ENCODE measurements around the gene TPO.

- TF ChIP-seq CTCF (conservative IDR thresholded peaks at IDR 0.05 in 1 of 2, IDR thresholded peaks at IDR 0.05 in 1 of 2; ENCODE audit: extremely low read depth in 1 of 2, insufficient read depth in 1 of 2, low read depth in 1 of 2, low read length in 2 of 2) = no peak
- TF ChIP-seq EZH2 (IDR thresholded peaks at IDR 0.05; ENCODE audit: borderline replicate concordance, low read length) = no peak
These were observed 71.0 kb downstream of the TPO start for GRCh38 chr2:1484131-1484884.

All from mammary epithelial cell (primary cell).